OCI-M2 (cell line): ENCODE data around the gene ZGRF1.
"Not testable (repeated sequence)": the region's sequence is repeated elsewhere in the genome, so short reads cannot be mapped to it uniquely, and the experiment has no call there.

Source experiments
- DNase-seq: peaks from one replicate; lab custom pipeline; 2025; ENCODE audit not compliant: unreplicated experiment; lab: John Stamatoyannopoulos, UW

ZGRF1 gene

GRCh38 chr4:112636688-112637551 lies at the start of gene ZGRF1, which contains the start of gene LARP7:
TSS of gene ZGRF1 (minus strand) at chr4:112636909. CDS start at chr4:112633176, 3,733 bp downstream.
TSS of gene LARP7 (plus strand) at chr4:112637143. CDS start at chr4:112644670, 7,527 bp downstream.
- peak; percentile 97 for DNase-seq

GRCh38 chr4:112680996-112681395 lies 44.3 kb upstream of the ZGRF1 start:
- no peak for DNase-seq

- DNase-seq = no peak
Measured at GRCh38 chr4:112677519-112678091, 40.9 kb upstream of the ZGRF1 start.

- no peak for DNase-seq
Measured at GRCh38 chr4:112674376-112674775, 37.7 kb upstream of the ZGRF1 start.

- DNase-seq = no peak
Measured at GRCh38 chr4:112673686-112674085, 37.0 kb upstream of the ZGRF1 start.

GRCh38 chr4:112673076-112673475 lies 36.4 kb upstream of the ZGRF1 start:
- DNase-seq = no peak

- no peak for DNase-seq
Measured at GRCh38 chr4:112668131-112668530, 31.4 kb upstream of the ZGRF1 start.

- DNase-seq = no peak
Measured at GRCh38 chr4:112664611-112665010, 27.9 kb upstream of the ZGRF1 start.

GRCh38 chr4:112656115-112656514 lies 19.4 kb upstream of the ZGRF1 start:
- not testable (repeated sequence) for DNase-seq

- DNase-seq = no peak
Measured at GRCh38 chr4:112655270-112655669, 18.6 kb upstream of the ZGRF1 start.

- DNase-seq = no peak
Measured at GRCh38 chr4:112652216-112652615, 15.5 kb upstream of the ZGRF1 start.

GRCh38 chr4:112651641-112652040 lies 14.9 kb upstream of the ZGRF1 start:
- no peak for DNase-seq

- DNase-seq = no peak
Measured at GRCh38 chr4:112650332-112650731, 13.6 kb upstream of the ZGRF1 start.

- no peak for DNase-seq
Measured at GRCh38 chr4:112649055-112649408, 12.3 kb upstream of the ZGRF1 start.

- DNase-seq = no peak
Measured at GRCh38 chr4:112648263-112649054, 11.8 kb upstream of the ZGRF1 start.

- DNase-seq = no peak
Measured at GRCh38 chr4:112647785-112648184, 11.1 kb upstream of the ZGRF1 start.

- DNase-seq = no peak
Measured at GRCh38 chr4:112646632-112647537, 10.2 kb upstream of the ZGRF1 start.

GRCh38 chr4:112645541-112646329 lies 9.0 kb upstream of the ZGRF1 start:
- no peak for DNase-seq

GRCh38 chr4:112644595-112645535 lies 8.2 kb upstream of the ZGRF1 start:
- DNase-seq = not testable (repeated sequence)
